ENCODE measurements around the gene LEUTX.
"Not testable (repeated sequence)": the region's sequence is repeated elsewhere in the genome, so short reads cannot be mapped to it uniquely, and the experiment has no call there.

Gene LEUTX

GRCh38 chr19:39813264-39813993 is 34.8 kb downstream of the LEUTX start:
- H3K9ac ChIP-seq (ENCODE audit: low read depth, low read length): no peak overlapping the region
- no peaks in the 10 kb centered on the region for H3K27me3 ChIP-seq (ENCODE audit: control insufficient read depth, insufficient read depth, low read length)
- peaks cover 4% of the 10 kb centered on the region for H3K4me1 ChIP-seq (ENCODE audit: control insufficient read depth, insufficient read depth, low read length)
- H3K4me3 ChIP-seq (ENCODE audit: low read length): no peak overlapping the region
- no peaks in the 10 kb centered on the region for H3K36me3 ChIP-seq (ENCODE audit: insufficient read depth, low read length)
- H3K4me2 ChIP-seq (ENCODE audit: low read length): no peak overlapping the region
- H3K9me3 ChIP-seq (replicated peaks; ENCODE audit: low read length): no peaks in the 10 kb centered on the region

GRCh38 chr19:39814111-39814510 is 35.5 kb downstream of the LEUTX start:
- H3K4me3 ChIP-seq (ENCODE audit: low read length); H3K9me3 ChIP-seq (replicated peaks; ENCODE audit: low read length); H3K27me3 ChIP-seq (ENCODE audit: control insufficient read depth, insufficient read depth, low read length); H3K36me3 ChIP-seq (ENCODE audit: insufficient read depth, low read length); H3K4me2 ChIP-seq (ENCODE audit: low read length); H3K4me1 ChIP-seq (ENCODE audit: control insufficient read depth, insufficient read depth, low read length); H3K9ac ChIP-seq (ENCODE audit: low read depth, low read length): not testable (repeated sequence)

- Histone ChIP-seq H3K4me1 (ENCODE audit: control insufficient read depth, insufficient read depth, low read length) (peaks cover 4% of the 10 kb centered on the region), H3K4me2 (ENCODE audit: low read length) (no peak overlapping the region), H3K9me3 (replicated peaks; ENCODE audit: low read length) (no peaks in the 10 kb centered on the region), H3K9ac (ENCODE audit: low read depth, low read length) (no peak overlapping the region), H3K36me3 (ENCODE audit: insufficient read depth, low read length) (no peaks in the 10 kb centered on the region), H3K27me3 (ENCODE audit: control insufficient read depth, insufficient read depth, low read length) (no peaks in the 10 kb centered on the region), H3K4me3 (ENCODE audit: low read length) (no peak overlapping the region)
Observed at GRCh38 chr19:39814595-39814994, 35.9 kb downstream of the LEUTX start.

GRCh38 chr19:39816287-39817048 is 37.8 kb downstream of the LEUTX start:
- Histone ChIP-seq H3K4me1 (ENCODE audit: control insufficient read depth, insufficient read depth, low read length) (peaks cover 4% of the 10 kb centered on the region), H3K27me3 (ENCODE audit: control insufficient read depth, insufficient read depth, low read length) (no peaks in the 10 kb centered on the region), H3K4me2 (ENCODE audit: low read length) (no peak overlapping the region), H3K9me3 (replicated peaks; ENCODE audit: low read length) (no peaks in the 10 kb centered on the region), H3K36me3 (ENCODE audit: insufficient read depth, low read length) (no peaks in the 10 kb centered on the region), H3K9ac (ENCODE audit: low read depth, low read length) (no peak overlapping the region), H3K4me3 (ENCODE audit: low read length) (no peak overlapping the region)

GRCh38 chr19:39817888-39818561 is 39.4 kb downstream of the LEUTX start:
- Histone ChIP-seq H3K4me1 (ENCODE audit: control insufficient read depth, insufficient read depth, low read length) (peaks cover 4% of the 10 kb centered on the region), H3K9ac (ENCODE audit: low read depth, low read length) (no peak overlapping the region), H3K4me3 (ENCODE audit: low read length) (no peak overlapping the region)

GRCh38 chr19:39818626-39819097 is 40.0 kb downstream of the LEUTX start:
- Histone ChIP-seq H3K36me3 (ENCODE audit: insufficient read depth, low read length) (peaks cover 3% of the 10 kb centered on the region), H3K9me3 (replicated peaks; ENCODE audit: low read length) (no peaks in the 10 kb centered on the region), H3K9ac (ENCODE audit: low read depth, low read length) (no peak overlapping the region), H3K27me3 (ENCODE audit: control insufficient read depth, insufficient read depth, low read length) (no peaks in the 10 kb centered on the region), H3K4me2 (ENCODE audit: low read length) (no peak overlapping the region), H3K4me1 (ENCODE audit: control insufficient read depth, insufficient read depth, low read length) (peaks cover 7% of the 10 kb centered on the region), H3K4me3 (ENCODE audit: low read length) (no peak overlapping the region)

More at GRCh38 chr19:39817888-39818561, 39.4 kb downstream of the LEUTX start:
- Histone ChIP-seq H3K36me3 (ENCODE audit: insufficient read depth, low read length) (peaks cover 3% of the 10 kb centered on the region), H3K9me3 (replicated peaks; ENCODE audit: low read length) (no peaks in the 10 kb centered on the region), H3K4me2 (ENCODE audit: low read length) (no peak overlapping the region), H3K27me3 (ENCODE audit: control insufficient read depth, insufficient read depth, low read length) (no peaks in the 10 kb centered on the region)

GRCh38 chr19:39819786-39820185 is 41.1 kb downstream of the LEUTX start:
- Histone ChIP-seq H3K4me1 (ENCODE audit: control insufficient read depth, insufficient read depth, low read length) (peaks cover 10% of the 10 kb centered on the region), H3K9ac (ENCODE audit: low read depth, low read length) (no peak overlapping the region), H3K4me2 (ENCODE audit: low read length) (no peak overlapping the region), H3K36me3 (ENCODE audit: insufficient read depth, low read length) (peaks cover 3% of the 10 kb centered on the region), H3K9me3 (replicated peaks; ENCODE audit: low read length) (no peaks in the 10 kb centered on the region), H3K4me3 (ENCODE audit: low read length) (no peak overlapping the region), H3K27me3 (ENCODE audit: control insufficient read depth, insufficient read depth, low read length) (no peaks in the 10 kb centered on the region)

GRCh38 chr19:39820696-39821095 is 42.0 kb downstream of the LEUTX start:
- Histone ChIP-seq H3K4me1 (ENCODE audit: control insufficient read depth, insufficient read depth, low read length) (peaks cover 11% of the 10 kb centered on the region), H3K36me3 (ENCODE audit: insufficient read depth, low read length) (peaks cover 8% of the 10 kb centered on the region), H3K4me2 (ENCODE audit: low read length) (no peak overlapping the region), H3K9me3 (replicated peaks; ENCODE audit: low read length) (no peaks in the 10 kb centered on the region), H3K27me3 (ENCODE audit: control insufficient read depth, insufficient read depth, low read length) (no peaks in the 10 kb centered on the region), H3K4me3 (ENCODE audit: low read length) (no peak overlapping the region), H3K9ac (ENCODE audit: low read depth, low read length) (no peak overlapping the region)

- no peaks in the 10 kb centered on the region for H3K27me3 ChIP-seq (ENCODE audit: control insufficient read depth, insufficient read depth, low read length)
- peaks cover 23% of the 10 kb centered on the region for H3K36me3 ChIP-seq (ENCODE audit: insufficient read depth, low read length)
- H3K4me2 ChIP-seq (ENCODE audit: low read length): peak overlapping the region; percentile 93
- H3K4me3 ChIP-seq (ENCODE audit: low read length): peak overlapping the region; percentile 85
- peaks cover 11% of the 10 kb centered on the region for H3K4me1 ChIP-seq (ENCODE audit: control insufficient read depth, insufficient read depth, low read length)
- H3K9ac ChIP-seq (ENCODE audit: low read depth, low read length): peak overlapping the region; percentile 83
- H3K9me3 ChIP-seq (replicated peaks; ENCODE audit: low read length): no peaks in the 10 kb centered on the region
Observed at GRCh38 chr19:39823686-39824085, 45.0 kb downstream of the LEUTX start.

- Histone ChIP-seq H3K36me3 (ENCODE audit: insufficient read depth, low read length) (peaks cover 25% of the 10 kb centered on the region), H3K4me2 (ENCODE audit: low read length) (peak overlapping the region; percentile 93), H3K9me3 (replicated peaks; ENCODE audit: low read length) (no peaks in the 10 kb centered on the region), H3K4me1 (ENCODE audit: control insufficient read depth, insufficient read depth, low read length) (peaks cover 11% of the 10 kb centered on the region), H3K9ac (ENCODE audit: low read depth, low read length) (peak overlapping the region; percentile 83), H3K27me3 (ENCODE audit: control insufficient read depth, insufficient read depth, low read length) (no peaks in the 10 kb centered on the region), H3K4me3 (ENCODE audit: low read length) (peak overlapping the region; percentile 85)
Observed at GRCh38 chr19:39824143-39825092, 45.8 kb downstream of the LEUTX start.

Measured in skeletal muscle satellite cell (primary cell).